ENCODE measurements around the gene CERS6. TPM values are rescaled to one million over a fixed set of nuclear protein-coding genes. Genes with fewer than 3 reads are reported as not detected.

The CERS6 gene
- total RNA-seq, 1 experiment from 2014 or later = 17.3 TPM

DNA sequence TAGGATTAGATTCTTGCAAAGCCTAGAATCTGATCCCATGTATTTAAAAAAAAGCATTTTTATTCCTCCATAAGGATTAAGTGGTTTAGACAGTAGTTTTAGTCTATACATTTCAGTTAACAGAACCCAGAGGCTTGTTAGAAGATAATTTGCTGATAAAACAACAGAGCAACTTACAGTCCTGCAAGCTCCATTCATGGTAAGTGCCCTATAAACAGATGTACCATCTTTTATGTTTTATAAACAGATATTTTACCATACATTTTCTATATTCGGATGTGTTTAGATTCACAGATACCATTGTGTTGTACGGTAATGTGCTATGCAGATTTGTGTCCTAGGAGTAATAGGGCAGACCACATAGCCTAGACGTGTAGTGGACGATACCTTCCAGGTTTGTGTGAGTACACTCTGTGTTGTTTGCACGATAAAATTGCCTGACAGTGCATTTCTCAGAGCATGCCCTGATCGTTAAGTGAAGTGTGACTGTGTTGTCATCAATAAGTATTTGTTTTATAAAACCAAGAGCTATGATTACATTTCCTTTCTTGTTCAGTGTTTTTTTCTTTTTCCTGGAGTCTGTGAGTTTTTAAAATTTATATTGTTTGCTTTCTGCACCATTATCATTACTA, 54.2 kb downstream of the CERS6 start:
- no peak for ATAC-seq

DNA sequence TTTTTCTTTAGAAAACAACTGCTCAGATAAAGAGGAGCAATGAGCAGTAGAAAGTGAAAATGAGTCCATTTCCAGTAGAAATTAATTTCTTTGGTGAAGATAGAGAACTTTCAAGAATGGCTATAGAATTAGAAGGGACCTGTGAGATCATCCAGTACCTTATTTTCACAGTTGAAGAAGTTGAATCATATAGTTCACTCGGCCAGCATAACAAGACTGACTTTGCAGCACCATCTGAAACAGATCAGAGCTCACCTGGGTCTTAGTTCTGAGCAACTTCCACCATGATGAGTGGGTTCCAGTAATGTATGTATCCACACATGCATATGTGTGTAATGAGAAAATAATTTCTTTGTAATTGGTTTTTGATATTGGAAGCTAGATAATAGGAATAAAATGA, 58.6 kb downstream of the CERS6 start:
- peaks cover 28% of the 10 kb centered on the region for H3K4me1 Mint-ChIP-seq
- TF ChIP-seq, protein P1, sequence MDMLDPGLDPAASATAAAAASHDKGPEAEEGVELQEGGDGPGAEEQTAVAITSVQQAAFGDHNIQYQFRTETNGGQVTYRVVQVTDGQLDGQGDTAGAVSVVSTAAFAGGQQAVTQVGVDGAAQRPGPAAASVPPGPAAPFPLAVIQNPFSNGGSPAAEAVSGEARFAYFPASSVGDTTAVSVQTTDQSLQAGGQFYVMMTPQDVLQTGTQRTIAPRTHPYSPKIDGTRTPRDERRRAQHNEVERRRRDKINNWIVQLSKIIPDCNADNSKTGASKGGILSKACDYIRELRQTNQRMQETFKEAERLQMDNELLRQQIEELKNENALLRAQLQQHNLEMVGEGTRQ (CRISPR knock-in tag; IDR thresholded peaks at IDR 0.05) = no peak
- TF ChIP-seq RORB (CRISPR knock-in tag; IDR thresholded peaks at IDR 0.05) (no peak), NFATC4 (CRISPR knock-in tag; IDR thresholded peaks at IDR 0.05) (no peak), GABPB1 (CRISPR knock-in tag; IDR thresholded peaks at IDR 0.05) (no peak), HMGA2 (CRISPR knock-in tag; IDR thresholded peaks at IDR 0.05) (no peak), NR1H2 (CRISPR knock-in tag; IDR thresholded peaks at IDR 0.05) (no peak), ESRRA (CRISPR knock-in tag; IDR thresholded peaks at IDR 0.05; ENCODE audit: borderline replicate concordance) (no peak), JAZF1 (CRISPR knock-in tag; IDR thresholded peaks at IDR 0.05) (no peak)
- TF ChIP-seq, protein P2, sequence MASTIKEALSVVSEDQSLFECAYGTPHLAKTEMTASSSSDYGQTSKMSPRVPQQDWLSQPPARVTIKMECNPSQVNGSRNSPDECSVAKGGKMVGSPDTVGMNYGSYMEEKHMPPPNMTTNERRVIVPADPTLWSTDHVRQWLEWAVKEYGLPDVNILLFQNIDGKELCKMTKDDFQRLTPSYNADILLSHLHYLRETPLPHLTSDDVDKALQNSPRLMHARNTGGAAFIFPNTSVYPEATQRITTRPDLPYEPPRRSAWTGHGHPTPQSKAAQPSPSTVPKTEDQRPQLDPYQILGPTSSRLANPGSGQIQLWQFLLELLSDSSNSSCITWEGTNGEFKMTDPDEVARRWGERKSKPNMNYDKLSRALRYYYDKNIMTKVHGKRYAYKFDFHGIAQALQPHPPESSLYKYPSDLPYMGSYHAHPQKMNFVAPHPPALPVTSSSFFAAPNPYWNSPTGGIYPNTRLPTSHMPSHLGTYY (CRISPR knock-in tag; IDR thresholded peaks at IDR 0.05) = no peak
- TF ChIP-seq, protein P3, sequence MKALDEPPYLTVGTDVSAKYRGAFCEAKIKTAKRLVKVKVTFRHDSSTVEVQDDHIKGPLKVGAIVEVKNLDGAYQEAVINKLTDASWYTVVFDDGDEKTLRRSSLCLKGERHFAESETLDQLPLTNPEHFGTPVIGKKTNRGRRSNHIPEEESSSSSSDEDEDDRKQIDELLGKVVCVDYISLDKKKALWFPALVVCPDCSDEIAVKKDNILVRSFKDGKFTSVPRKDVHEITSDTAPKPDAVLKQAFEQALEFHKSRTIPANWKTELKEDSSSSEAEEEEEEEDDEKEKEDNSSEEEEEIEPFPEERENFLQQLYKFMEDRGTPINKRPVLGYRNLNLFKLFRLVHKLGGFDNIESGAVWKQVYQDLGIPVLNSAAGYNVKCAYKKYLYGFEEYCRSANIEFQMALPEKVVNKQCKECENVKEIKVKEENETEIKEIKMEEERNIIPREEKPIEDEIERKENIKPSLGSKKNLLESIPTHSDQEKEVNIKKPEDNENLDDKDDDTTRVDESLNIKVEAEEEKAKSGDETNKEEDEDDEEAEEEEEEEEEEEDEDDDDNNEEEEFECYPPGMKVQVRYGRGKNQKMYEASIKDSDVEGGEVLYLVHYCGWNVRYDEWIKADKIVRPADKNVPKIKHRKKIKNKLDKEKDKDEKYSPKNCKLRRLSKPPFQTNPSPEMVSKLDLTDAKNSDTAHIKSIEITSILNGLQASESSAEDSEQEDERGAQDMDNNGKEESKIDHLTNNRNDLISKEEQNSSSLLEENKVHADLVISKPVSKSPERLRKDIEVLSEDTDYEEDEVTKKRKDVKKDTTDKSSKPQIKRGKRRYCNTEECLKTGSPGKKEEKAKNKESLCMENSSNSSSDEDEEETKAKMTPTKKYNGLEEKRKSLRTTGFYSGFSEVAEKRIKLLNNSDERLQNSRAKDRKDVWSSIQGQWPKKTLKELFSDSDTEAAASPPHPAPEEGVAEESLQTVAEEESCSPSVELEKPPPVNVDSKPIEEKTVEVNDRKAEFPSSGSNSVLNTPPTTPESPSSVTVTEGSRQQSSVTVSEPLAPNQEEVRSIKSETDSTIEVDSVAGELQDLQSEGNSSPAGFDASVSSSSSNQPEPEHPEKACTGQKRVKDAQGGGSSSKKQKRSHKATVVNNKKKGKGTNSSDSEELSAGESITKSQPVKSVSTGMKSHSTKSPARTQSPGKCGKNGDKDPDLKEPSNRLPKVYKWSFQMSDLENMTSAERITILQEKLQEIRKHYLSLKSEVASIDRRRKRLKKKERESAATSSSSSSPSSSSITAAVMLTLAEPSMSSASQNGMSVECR (CRISPR knock-in tag; IDR thresholded peaks at IDR 0.05; ENCODE audit: borderline replicate concordance) = no peak
- TF ChIP-seq, protein P4, sequence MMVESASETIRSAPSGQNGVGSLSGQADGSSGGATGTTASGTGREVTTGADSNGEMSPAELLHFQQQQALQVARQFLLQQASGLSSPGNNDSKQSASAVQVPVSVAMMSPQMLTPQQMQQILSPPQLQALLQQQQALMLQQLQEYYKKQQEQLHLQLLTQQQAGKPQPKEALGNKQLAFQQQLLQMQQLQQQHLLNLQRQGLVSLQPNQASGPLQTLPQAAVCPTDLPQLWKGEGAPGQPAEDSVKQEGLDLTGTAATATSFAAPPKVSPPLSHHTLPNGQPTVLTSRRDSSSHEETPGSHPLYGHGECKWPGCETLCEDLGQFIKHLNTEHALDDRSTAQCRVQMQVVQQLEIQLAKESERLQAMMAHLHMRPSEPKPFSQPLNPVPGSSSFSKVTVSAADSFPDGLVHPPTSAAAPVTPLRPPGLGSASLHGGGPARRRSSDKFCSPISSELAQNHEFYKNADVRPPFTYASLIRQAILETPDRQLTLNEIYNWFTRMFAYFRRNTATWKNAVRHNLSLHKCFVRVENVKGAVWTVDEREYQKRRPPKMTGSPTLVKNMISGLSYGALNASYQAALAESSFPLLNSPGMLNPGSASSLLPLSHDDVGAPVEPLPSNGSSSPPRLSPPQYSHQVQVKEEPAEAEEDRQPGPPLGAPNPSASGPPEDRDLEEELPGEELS (CRISPR knock-in tag; IDR thresholded peaks at IDR 0.05) = no peak

More for the DNA sequence above, 54.2 kb downstream of the CERS6 start:
- H3K4me1 Mint-ChIP-seq = peaks cover 12% of the 10 kb centered on the region; the same call in 1 of the 2 replicates
- no peaks in the 10 kb centered on the region for H3K9me3 Mint-ChIP-seq
- ChIA-PET CTCF (no interaction called here), POLR2A (no interaction called here)
- no peak for TF ChIP-seq GRHL2 (CRISPR knock-in tag; IDR thresholded peaks at IDR 0.05; ENCODE audit: insufficient replicate concordance, severe bottlenecking)
- TF ChIP-seq ZNF317 (CRISPR knock-in tag; IDR thresholded peaks at IDR 0.05; ENCODE audit: borderline replicate concordance, low read depth) = no peak
- TF ChIP-seq, protein P5, sequence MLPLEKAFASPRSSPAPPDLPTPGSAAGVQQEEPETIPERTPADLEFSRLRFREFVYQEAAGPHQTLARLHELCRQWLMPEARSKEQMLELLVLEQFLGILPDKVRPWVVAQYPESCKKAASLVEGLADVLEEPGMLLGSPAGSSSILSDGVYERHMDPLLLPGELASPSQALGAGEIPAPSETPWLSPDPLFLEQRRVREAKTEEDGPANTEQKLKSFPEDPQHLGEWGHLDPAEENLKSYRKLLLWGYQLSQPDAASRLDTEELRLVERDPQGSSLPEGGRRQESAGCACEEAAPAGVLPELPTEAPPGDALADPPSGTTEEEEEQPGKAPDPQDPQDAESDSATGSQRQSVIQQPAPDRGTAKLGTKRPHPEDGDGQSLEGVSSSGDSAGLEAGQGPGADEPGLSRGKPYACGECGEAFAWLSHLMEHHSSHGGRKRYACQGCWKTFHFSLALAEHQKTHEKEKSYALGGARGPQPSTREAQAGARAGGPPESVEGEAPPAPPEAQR (CRISPR knock-in tag; IDR thresholded peaks at IDR 0.05) = no peak
- TF ChIP-seq HMGA2 (CRISPR knock-in tag; IDR thresholded peaks at IDR 0.05) = no peak
- TF ChIP-seq, protein P3 (CRISPR knock-in tag; IDR thresholded peaks at IDR 0.05; ENCODE audit: borderline replicate concordance) = no peak
- TF ChIP-seq SOX15 (CRISPR knock-in tag; IDR thresholded peaks at IDR 0.05) = no peak
- no peak for TF ChIP-seq KAT7 (CRISPR knock-in tag; IDR thresholded peaks at IDR 0.05; ENCODE audit: borderline replicate concordance)
- TF ChIP-seq RELA (CRISPR knock-in tag; IDR thresholded peaks at IDR 0.05; ENCODE audit: borderline replicate concordance) = no peak
- no peak for TF ChIP-seq RORB (CRISPR knock-in tag; IDR thresholded peaks at IDR 0.05)
- TF ChIP-seq NFYB (CRISPR knock-in tag; conservative IDR thresholded peaks at IDR 0.05; ENCODE audit: low read depth) = no peak
- TF ChIP-seq ZNF263 (CRISPR knock-in tag; IDR thresholded peaks at IDR 0.05; ENCODE audit: low read depth) = no peak
- TF ChIP-seq, protein P6, sequence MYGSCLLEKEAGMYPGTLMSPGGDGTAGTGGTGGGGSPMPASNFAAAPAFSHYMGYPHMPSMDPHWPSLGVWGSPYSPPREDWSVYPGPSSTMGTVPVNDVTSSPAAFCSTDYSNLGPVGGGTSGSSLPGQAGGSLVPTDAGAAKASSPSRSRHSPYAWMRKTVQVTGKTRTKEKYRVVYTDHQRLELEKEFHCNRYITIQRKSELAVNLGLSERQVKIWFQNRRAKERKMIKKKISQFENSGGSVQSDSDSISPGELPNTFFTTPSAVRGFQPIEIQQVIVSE (CRISPR knock-in tag; IDR thresholded peaks at IDR 0.05; ENCODE audit: borderline replicate concordance) = no peak
- no peaks in the 10 kb centered on the region for H3K27me3 Mint-ChIP-seq (ENCODE audit: low read depth)
- H3K4me3 Mint-ChIP-seq = no peak overlapping the region
- DNase-seq (ENCODE audit: low spot score) = no peak
- H3K36me3 Mint-ChIP-seq = no peaks in the 10 kb centered on the region
- H3K27ac Mint-ChIP-seq = no peak overlapping the region

More for the DNA sequence above, 58.6 kb downstream of the CERS6 start:
- no peak for ATAC-seq
- Mint-ChIP-seq H3K27me3 (ENCODE audit: low read depth) (no peaks in the 10 kb centered on the region), H3K27ac (no peak overlapping the region), H3K9me3 (no peaks in the 10 kb centered on the region), H3K4me3 (no peak overlapping the region), H3K36me3 (no peaks in the 10 kb centered on the region)
- ChIA-PET CTCF (no interaction called here), POLR2A (no interaction called here)
- no peak for DNase-seq (ENCODE audit: low spot score)

Measured in WTC11 (cell line).